ENCODE measurements around the gene OR2S2.

- TF ChIP-seq POLR2AphosphoS5 (IDR thresholded peaks at IDR 0.05) (no peak), POLR2A (IDR thresholded peaks at IDR 0.05) (no peak)
- TF ChIP-seq, protein P1, sequence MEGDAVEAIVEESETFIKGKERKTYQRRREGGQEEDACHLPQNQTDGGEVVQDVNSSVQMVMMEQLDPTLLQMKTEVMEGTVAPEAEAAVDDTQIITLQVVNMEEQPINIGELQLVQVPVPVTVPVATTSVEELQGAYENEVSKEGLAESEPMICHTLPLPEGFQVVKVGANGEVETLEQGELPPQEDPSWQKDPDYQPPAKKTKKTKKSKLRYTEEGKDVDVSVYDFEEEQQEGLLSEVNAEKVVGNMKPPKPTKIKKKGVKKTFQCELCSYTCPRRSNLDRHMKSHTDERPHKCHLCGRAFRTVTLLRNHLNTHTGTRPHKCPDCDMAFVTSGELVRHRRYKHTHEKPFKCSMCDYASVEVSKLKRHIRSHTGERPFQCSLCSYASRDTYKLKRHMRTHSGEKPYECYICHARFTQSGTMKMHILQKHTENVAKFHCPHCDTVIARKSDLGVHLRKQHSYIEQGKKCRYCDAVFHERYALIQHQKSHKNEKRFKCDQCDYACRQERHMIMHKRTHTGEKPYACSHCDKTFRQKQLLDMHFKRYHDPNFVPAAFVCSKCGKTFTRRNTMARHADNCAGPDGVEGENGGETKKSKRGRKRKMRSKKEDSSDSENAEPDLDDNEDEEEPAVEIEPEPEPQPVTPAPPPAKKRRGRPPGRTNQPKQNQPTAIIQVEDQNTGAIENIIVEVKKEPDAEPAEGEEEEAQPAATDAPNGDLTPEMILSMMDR (IDR thresholded peaks at IDR 0.05): no peak
These were observed 48.7 kb downstream of the OR2S2 start, which contains the start of gene SPAAR for GRCh38 chr9:35909274-35909673.
